HepG2 (cell line): ENCODE measurements around the gene JUND. TPM values are rescaled to one million over a fixed set of nuclear protein-coding genes. Genes with fewer than 3 reads are reported as not detected.

ENCODE experiments used
- ARID4A ChIP-seq: sonication (generic); formaldehyde crosslinking; IDR thresholded peaks from 2 replicates; pipeline ENCODE4 v1.5.0; 2020; ENCODE audit warnings: mild to moderate bottlenecking, missing genetic modification reagents, borderline replicate concordance
- CHD2 ChIP-seq: IDR thresholded peaks from 2 replicates; pipeline ENCODE4 v1.6.1; 2011; ENCODE audit warnings: low read depth, low read length, improper control_type of control experiment
- CREB1 ChIP-seq, 2 experiments: fragments of 450-650 bp in 1 of 2; IDR thresholded peaks; 2 replicates each; pipeline ENCODE4 v1.6.1; 2016 to 2017; ENCODE audit warnings: control low read depth in 1 of 2, mild to moderate bottlenecking in 1 of 2, missing compliant biosample characterization in 1 of 2, missing genetic modification characterization in 1 of 2
- E2F5 ChIP-seq: sonication (generic); formaldehyde crosslinking; conservative IDR thresholded peaks from 2 replicates; pipeline ENCODE4 v1.4.0; 2020; ENCODE audit warnings: missing genetic modification reagents
- HDAC2 ChIP-seq: sonication (generic); formaldehyde crosslinking; IDR thresholded peaks from 2 replicates; pipeline ENCODE4 v1.4.0; 2020; ENCODE audit warnings: missing genetic modification reagents
- IRF2 ChIP-seq: IDR thresholded peaks from 2 replicates; pipeline ENCODE4 v1.6.1; 2018; ENCODE audit warnings: missing genetic modification reagents, missing compliant biosample characterization
- KAT8 ChIP-seq: IDR thresholded peaks from 2 replicates; pipeline ENCODE4 v1.6.1; 2016; ENCODE audit warnings: missing genetic modification reagents, missing compliant biosample characterization
- MXD3 ChIP-seq: IDR thresholded peaks from 2 replicates; pipeline ENCODE4 v1.6.1; 2016; ENCODE audit warnings: mild to moderate bottlenecking, missing biosample characterization, missing genetic modification reagents
- NCOA1 ChIP-seq: sonication (generic); formaldehyde crosslinking; IDR thresholded peaks from 2 replicates; pipeline ENCODE4 v1.9.0; 2021; ENCODE audit warnings: missing genetic modification reagents
- NFKBIZ ChIP-seq: IDR thresholded peaks from 2 replicates; pipeline ENCODE4 v1.6.1; 2018; ENCODE audit warnings: missing genetic modification reagents, missing compliant biosample characterization
- RNF2 ChIP-seq: fragments of 450-650 bp; conservative IDR thresholded peaks from 2 replicates; pipeline ENCODE4 v1.6.1; 2016; ENCODE audit warnings: low read depth
- RXRA ChIP-seq: sonication (generic); formaldehyde crosslinking; IDR thresholded peaks from 2 replicates; pipeline ENCODE4 v1.5.1; 2020; ENCODE audit warnings: missing genetic modification reagents
- ZBTB43 ChIP-seq: sonication (generic); formaldehyde crosslinking; conservative IDR thresholded peaks from 2 replicates; pipeline ENCODE4 v1.4.0; 2020; ENCODE audit warnings: missing genetic modification reagents
- ZBTB46 ChIP-seq: sonication (generic); formaldehyde crosslinking; IDR thresholded peaks from 2 replicates; pipeline ENCODE4 v1.4.0; 2020; ENCODE audit warnings: mild to moderate bottlenecking, missing genetic modification reagents, borderline replicate concordance
- ZFAT ChIP-seq: sonication (generic); formaldehyde crosslinking; conservative IDR thresholded peaks from 2 replicates; pipeline ENCODE4 v1.8.1; 2023; ENCODE audit warnings: missing genetic modification reagents, inconsistent platforms
- ZNF253 ChIP-seq: sonication (generic); formaldehyde crosslinking; IDR thresholded peaks from 2 replicates; pipeline ENCODE4 v1.8.0; 2022; ENCODE audit warnings: mild to moderate bottlenecking, missing genetic modification reagents, borderline replicate concordance
- ZNF446 ChIP-seq: sonication (generic); formaldehyde crosslinking; IDR thresholded peaks from 2 replicates; pipeline ENCODE4 v1.5.0; 2020; ENCODE audit warnings: mild to moderate bottlenecking, missing genetic modification reagents
- ZNF496 ChIP-seq: sonication (generic); formaldehyde crosslinking; IDR thresholded peaks from 2 replicates; pipeline ENCODE4 v1.8.1; 2023; ENCODE audit warnings: mild to moderate bottlenecking, moderate library complexity, missing genetic modification reagents; ENCODE audit not compliant: insufficient replicate concordance
- ZNF607 ChIP-seq: sonication (generic); formaldehyde crosslinking; IDR thresholded peaks from 2 replicates; pipeline ENCODE4 v1.5.1; 2020; ENCODE audit warnings: missing genetic modification reagents, mild to moderate bottlenecking, borderline replicate concordance
- ZNF614 ChIP-seq: IDR thresholded peaks from 2 replicates; pipeline ENCODE4 v1.6.1; 2018; ENCODE audit warnings: missing biosample characterization, missing genetic modification reagents, inconsistent platforms, borderline replicate concordance
- polyA plus RNA-seq, 8 experiments: library from polyadenylated mRNA; depleted of rRNA in 3 of 8; stranded (reverse) in 7 of 8; unstranded in 1 of 8; fragments of >200 nt; fragmentation: Illumina TruSeq in 4 of 8; extraction: Trizol in 4 of 8; gene quantifications; 2 replicates each; pipeline versions ENCODE4 v1.2.1 to v1.2.3, GENCODE V29; 2011 to 2016; ENCODE audit warnings: low read depth in 4 of 8, missing spikeins in 1 of 8, mixed read lengths in 1 of 8; ENCODE audit not compliant: insufficient read depth in 1 of 8
- total RNA-seq, 5 experiments: library from RNA; depleted of rRNA; stranded (reverse); fragments of >200 nt; fragmentation: Illumina TruSeq; extraction: Trizol; gene quantifications; 2 replicates each; pipeline ENCODE4 v1.2.3, GENCODE V29; 2016; ENCODE audit warnings: low read depth in 1 of 5

JUND gene
- total and polyA plus RNA-seq, 2 of the 13 experiments (the other 11 are each of a cell fraction or from before 2014, with no cell fraction given), result 41.2 to 59.8 TPM

GRCh38 chr19:18322759-18323460 is 41.5 kb upstream of the JUND start, which contains the start of gene LSM4 (continued):
- TF ChIP-seq ZNF614 (CRISPR knock-in tag) (peak; percentile 33; the same call in 1 of the 2 replicates), ZFAT (CRISPR knock-in tag) (0 out of 2 replicates have a peak, but pooled peaks have one; percentile 35), ZBTB43 (peak; percentile 63), E2F5 (CRISPR knock-in tag) (peak; percentile 97; the same call in 1 of the 2 replicates), HDAC2 (peak; percentile 43; the same call in 1 of the 2 replicates), MXD3 (CRISPR knock-in tag) (peak; percentile 79; the same call in 1 of the 2 replicates), ZNF607 (CRISPR knock-in tag) (no peak; the same call in 1 of the 2 replicates), ZNF496 (no peak), CHD2 (peak; percentile 68), IRF2 (CRISPR knock-in tag) (0 out of 2 replicates have a peak, but pooled peaks have one; percentile 65), ARID4A (CRISPR knock-in tag) (peak; percentile 88), KAT8 (CRISPR knock-in tag) (peak; percentile 43; the same call in 1 of the 2 replicates), RNF2 (0 out of 2 replicates have a peak, but pooled peaks have one; percentile 45), RXRA (CRISPR knock-in tag) (0 out of 2 replicates have a peak, but pooled peaks have one; percentile 42), ZBTB46 (CRISPR knock-in tag) (no peak), ZNF446 (CRISPR knock-in tag) (peak; percentile 36; the same call in 1 of the 2 replicates), NCOA1 (CRISPR knock-in tag) (no peak), CREB1 (IDR thresholded peaks at IDR 0.05) (peak; percentile 68), CREB1 (CRISPR knock-in tag; IDR thresholded peaks at IDR 0.05) (no peak; the same call in 1 of the 2 replicates), ZNF253 (CRISPR knock-in tag) (no peak), NFKBIZ (CRISPR knock-in tag) (no peak)
